NCI-H1092 treated with DMSO at 0.1 percent for 48 hours (cell line): Measurements from ENCODE around the gene LBX1.

Experiments used
- DNase-seq: peaks from one replicate; lab custom pipeline; 2025; lab: John Stamatoyannopoulos, UW

The LBX1 gene

GRCh38 chr10:101224910-101225823 is 4.1 kb downstream of the LBX1 start:
- no peak for DNase-seq

- no peak for DNase-seq
Measured at GRCh38 chr10:101224060-101224909, 5.0 kb downstream of the LBX1 start.

- no peak for DNase-seq
Measured at GRCh38 chr10:101223274-101224059, 5.8 kb downstream of the LBX1 start.

- DNase-seq, result no peak
Measured at GRCh38 chr10:101222683-101223273, 6.5 kb downstream of the LBX1 start.

DNA sequence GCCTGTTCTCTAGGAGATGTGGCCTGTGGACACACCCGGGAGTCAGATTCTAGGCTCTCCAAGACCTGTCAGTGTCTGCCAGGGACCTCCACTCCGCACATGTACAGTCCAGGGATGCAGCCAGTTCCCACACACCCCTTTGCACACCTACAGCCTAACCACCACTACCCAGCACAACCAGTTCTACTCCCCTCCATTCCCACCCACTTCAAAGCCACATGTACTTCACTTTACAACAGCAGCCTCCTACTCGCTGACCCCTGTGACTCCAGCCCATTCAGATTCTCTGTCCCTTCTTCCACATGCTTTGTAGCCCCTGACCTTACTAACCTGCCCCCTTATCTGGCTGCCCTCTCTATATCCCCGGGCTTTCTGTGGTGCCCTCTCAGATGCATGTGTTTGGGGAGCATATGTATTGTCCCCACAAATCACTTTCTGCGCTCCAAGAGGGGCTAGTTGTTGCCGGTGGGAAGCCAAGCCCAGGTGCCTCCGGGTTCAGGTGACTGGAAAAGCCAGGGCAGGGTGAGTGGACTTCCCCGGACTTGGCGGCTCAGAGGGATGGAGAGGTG is 7.2 kb downstream of the LBX1 start:
- no peak for DNase-seq

DNA sequence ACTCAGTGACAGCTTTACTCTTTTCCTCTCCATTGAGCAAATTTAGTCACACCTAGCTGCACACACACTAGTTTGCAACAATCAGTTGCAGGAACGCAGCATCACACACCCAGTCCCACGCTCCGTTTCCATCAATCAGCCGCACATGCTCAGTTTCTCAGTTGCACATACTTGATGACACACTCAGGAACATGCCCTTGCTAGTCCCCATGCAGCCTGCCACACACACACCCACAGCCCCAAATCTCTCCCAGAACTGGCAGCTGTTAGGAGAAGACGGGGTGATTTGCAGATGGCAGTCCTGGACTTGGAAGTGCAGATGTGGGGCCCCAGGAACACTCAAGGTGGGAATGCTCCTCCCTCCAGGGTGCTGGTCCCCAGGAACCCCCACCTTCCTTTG is 7.7 kb downstream of the LBX1 start:
- no peak for DNase-seq

DNA sequence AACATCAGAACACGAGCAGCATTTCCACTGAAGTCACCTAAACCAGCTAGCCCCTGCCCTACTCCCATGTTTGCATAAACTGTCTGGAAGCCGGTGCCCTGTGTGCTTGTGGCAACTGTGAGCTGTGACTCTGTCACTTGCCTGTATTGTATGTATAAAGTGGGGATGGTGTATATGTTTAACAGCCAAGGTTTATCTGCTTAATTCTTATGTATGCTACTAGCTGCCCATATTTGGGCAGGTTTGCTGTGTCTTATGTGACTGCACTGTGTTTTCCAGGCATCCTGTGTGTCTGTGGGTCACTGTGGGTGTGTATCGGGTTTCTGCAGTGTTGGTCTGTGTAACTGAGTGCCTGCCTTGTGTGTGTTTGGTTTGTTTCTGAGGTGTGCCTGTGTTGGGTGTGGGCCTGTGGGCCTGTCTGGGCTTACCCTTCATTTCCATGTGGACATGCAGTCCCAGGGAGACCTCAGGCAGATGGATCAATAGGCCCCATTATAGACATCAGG is 9.3 kb downstream of the LBX1 start:
- no peak for DNase-seq

GRCh38 chr10:101219139-101219945 is 9.9 kb downstream of the LBX1 start:
- DNase-seq, result no peak

GRCh38 chr10:101218351-101219138 is 10.7 kb downstream of the LBX1 start:
- DNase-seq, result no peak

DNA sequence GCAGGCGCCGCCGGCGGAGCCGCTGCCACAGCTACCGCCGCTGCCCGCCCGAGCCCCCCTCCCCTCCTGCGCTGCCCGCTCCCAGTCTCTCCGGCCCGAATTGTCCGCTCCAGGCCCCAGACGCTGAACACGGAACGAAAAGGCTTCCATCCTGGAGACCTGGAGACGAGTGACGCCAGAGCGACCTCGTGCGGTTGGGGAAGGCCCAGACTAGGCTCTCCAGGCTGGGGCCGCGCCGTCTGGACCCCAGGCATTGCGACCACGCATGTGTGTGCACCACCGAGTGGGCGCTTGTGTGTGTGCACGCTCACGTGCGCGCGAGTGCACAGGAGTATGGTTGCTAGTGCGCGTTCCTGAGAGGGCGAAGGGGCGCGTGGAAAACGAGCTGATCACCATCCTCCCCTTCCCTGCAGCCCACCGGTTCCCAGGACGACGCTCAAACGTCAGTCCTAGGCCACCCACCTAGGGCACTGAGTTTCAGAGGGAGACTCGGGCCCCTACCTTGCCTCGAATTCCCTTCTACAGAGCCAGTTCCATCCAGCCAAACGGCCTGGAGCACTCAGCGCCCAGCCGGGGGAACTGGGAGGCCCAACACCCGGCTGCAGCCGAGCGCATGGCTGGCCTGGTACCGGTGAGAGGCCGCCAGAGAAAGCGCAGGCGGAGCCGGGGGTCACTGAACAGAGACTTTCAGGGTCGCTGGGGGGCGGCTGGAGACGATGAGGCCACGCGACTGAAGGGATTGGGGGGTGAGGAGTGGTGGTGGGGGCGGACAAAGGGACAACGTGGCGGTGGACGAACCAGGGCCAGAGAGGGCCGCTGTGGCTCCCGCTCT is 11.6 kb downstream of the LBX1 start:
- peak; percentile 55 for DNase-seq

GRCh38 chr10:101217044-101217425 is 12.2 kb downstream of the LBX1 start:
- DNase-seq, result no peak

DNA sequence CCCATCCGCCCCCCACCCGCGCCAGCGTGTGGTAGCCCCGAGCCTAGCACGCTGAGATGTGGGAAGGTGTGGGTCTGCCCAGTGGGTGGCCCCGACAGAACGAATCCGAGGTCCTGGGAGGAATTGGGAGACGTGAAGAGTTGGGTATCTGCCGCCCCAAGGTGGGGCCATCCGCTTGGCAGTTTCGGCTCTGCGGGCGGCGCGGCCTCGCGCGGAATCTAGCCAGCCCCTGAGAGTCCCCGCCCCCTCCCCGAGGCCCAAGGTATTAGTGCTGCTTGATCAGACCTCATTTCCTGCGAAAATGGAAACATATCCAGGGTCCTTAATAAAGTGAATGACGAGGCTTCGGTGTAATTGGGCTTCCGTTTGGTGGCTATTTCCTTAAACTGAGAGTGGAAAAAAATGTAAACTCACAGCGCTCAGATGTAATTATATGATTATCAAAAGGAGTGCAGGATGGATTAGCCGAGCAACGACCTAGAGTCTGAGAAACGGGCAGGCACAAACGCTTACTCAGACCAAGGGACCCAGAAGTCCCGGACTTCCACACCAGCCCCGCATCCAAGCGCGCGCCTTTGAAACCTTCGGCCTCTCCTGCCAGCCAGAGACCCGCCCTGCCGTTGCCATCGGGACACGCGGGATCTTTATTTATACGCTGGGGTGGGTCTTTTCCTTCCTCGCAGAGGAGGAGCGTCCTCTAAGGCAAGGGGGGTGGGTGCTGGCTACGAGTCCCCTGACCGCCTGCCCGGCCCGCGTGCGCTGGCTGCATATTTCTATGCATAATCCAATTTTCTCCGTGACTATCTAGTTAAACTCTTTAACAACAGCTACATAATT is 12.8 kb downstream of the LBX1 start:
- DNase-seq, result no peak

DNA sequence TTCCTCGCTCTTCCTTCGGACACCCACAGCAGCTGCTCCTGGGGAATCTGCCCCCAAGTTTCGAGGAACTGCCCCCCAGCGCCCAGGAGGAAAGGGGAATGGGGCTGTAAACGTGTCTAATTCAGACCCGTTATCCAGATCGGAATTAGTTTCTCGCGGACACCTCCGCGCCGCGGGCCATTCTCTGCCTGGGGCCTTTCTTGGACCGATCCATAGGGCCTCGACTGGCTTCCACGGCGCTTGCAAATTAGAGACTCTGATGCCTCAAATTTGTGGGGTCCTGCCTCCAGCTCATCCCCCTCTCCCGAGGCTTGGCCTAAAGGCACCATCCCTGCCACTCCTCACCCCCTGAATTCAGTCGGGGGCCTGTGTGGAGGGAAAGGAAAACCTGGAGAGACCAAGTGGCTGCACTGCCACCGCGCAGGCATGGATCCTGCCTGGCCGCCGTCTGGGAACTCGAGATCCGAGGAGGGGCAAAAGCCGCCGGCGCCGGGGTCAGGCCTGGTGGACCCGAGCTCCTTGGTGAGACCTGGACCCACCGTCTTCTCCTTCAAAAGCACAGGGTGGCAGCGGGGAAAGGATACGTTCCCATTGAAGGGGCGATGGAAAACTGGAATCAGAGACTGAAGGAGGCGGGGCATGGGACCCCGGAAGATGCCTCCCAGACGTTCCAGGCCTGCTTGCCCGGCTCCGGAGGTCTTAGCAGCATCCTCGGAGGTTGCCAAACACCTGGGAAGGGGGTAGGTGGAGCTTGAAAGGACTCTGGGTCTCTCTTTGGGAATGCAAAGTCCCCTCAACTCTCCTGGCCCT is 13.7 kb downstream of the LBX1 start:
- DNase-seq, result no peak

DNA sequence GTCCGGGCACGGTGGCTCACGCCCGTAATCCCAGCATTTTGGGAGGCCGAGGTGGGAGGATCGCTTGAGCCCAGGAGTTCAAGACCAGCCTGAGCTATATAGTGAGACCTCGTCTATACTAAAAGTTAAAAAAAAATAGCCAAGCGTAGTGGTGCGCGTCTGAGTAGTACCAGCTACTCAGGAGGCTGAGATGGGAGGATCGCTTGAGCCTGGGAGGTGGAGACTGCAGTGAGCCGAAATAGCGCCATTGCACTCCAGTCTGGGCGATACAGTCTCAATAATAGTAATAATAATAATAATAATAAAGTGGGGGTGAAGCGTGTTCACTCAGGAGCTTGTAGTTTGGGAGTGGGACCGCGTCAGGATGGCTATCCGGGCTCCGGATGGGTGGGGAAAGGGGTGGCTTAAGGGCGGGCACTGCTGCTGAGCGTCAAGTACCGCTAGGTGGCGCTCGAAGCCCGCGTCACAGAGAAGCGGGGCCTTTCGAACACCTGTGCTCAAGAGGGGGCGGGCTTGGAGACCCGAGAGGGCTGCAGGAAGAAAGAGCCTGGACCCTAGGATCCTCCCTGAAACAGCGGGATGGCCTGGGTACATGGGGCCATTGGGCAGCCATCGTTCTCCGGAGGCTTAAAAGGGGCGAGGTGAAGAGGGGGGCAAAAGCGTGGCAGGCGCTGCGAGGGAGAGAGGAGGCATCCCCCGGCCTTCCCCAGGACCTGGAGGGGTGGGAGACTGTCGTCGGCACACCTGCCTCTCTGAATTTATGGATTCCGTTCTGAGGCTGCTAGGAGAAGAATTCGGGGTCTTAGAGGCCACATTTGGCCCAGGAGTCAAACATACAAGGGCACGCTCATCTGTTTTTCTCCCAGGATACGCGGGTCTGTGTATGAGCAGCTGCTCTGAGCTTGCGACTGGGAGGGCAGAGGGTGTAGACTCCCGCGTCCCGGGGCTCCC is 14.5 kb downstream of the LBX1 start:
- peak; percentile 57 for DNase-seq

DNA sequence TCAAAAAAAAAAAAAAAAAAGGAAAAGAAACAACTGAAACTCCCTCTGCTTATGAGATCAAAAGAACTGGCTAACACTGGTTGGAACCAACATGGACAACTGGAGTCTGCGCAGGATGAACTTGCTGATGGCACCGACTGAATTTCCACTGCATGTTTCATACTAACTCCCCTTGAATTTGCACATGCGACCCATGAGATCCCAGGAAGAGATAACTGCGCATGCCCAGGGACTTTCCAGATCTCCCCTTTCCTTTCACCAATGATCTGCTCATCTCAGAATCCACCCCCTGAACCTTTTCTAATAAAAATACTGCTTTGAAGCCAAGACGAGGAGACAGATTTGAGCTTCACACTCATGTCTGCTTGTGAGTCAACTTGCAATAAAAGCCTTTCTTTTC is 20.7 kb downstream of the LBX1 start:
- no peak for DNase-seq

GRCh38 chr10:101207026-101207425 is 22.2 kb downstream of the LBX1 start:
- no peak for DNase-seq
